Measurements from ENCODE around the gene PIP4P1.

The PIP4P1 gene

DNA sequence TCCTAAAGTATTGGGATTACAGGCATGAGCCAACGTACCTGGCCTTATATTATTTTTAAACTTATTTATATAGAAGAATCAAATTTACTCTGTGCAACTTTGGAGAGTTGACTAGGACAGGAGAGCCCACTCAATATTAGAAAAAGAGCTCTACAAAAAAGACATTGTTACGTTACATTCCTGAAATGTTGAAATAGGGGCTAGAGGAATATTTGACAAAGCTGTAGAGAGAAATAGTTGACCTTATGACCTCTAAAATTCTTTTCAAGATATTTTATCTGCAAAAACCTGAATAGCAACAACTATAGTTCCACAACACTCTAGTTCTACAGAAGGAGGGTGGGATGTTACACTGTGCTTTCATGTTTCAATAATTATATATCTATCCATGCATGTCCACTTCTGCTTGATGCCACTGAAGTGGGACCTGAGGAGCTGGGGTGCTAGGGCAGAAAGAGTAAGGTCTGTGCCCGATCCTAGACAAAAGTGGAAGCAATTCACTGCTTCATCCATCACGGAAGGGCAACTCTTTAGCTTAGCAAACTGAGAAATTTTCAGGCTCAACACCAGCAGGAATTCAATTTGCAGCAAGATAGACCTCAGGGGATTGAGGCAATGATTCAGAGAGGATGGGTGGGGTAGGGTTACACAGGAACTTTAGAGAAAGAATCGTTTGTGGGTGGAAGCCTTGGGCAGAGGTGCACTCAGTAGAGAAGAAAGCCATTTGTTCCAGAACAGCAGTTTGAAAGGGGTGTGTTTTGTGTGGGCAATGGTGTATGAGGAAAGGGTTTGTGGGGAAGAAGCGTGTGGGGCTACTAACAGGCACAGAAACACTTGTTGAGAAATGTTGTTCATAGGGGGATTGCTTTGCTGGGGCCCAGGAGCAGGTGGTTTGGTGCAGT lies 28.1 kb upstream of the PIP4P1 start:
- H3K4me3 ChIP-seq (replicated peaks in 1 of 2; ENCODE audit: low read depth in 2 of 2, low read length in 2 of 2), result no peak overlapping the region
- TF ChIP-seq, protein P1, sequence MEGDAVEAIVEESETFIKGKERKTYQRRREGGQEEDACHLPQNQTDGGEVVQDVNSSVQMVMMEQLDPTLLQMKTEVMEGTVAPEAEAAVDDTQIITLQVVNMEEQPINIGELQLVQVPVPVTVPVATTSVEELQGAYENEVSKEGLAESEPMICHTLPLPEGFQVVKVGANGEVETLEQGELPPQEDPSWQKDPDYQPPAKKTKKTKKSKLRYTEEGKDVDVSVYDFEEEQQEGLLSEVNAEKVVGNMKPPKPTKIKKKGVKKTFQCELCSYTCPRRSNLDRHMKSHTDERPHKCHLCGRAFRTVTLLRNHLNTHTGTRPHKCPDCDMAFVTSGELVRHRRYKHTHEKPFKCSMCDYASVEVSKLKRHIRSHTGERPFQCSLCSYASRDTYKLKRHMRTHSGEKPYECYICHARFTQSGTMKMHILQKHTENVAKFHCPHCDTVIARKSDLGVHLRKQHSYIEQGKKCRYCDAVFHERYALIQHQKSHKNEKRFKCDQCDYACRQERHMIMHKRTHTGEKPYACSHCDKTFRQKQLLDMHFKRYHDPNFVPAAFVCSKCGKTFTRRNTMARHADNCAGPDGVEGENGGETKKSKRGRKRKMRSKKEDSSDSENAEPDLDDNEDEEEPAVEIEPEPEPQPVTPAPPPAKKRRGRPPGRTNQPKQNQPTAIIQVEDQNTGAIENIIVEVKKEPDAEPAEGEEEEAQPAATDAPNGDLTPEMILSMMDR (IDR thresholded peaks at IDR 0.05; ENCODE audit: low read depth, low read length), result no peak
- DNase-seq (ENCODE audit: low read depth in 2 of 2), result peak; percentile 42 to 71

DNA sequence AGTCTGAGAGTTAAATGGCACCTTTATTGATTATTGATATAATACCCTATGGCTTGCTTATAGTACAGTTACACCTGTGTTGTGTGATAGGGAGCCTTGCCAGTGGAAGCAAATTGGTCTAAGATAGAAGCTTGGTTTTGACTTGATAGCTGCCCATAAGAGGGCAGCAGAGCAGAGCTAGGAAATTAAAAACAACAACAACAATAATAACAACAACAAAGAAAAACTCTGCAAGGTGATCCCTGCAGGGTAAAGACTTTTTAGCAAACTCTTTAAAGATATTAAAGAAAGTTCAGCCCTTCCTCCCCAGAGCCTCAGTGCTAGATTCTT lies 26.1 kb upstream of the PIP4P1 start:
- no peak for DNase-seq (ENCODE audit: low read depth in 2 of 2)
- no peak overlapping the region for H3K4me3 ChIP-seq (replicated peaks in 1 of 2; ENCODE audit: low read depth in 2 of 2, low read length in 2 of 2)
- TF ChIP-seq, protein P1 (IDR thresholded peaks at IDR 0.05; ENCODE audit: low read depth, low read length), result no peak

DNA sequence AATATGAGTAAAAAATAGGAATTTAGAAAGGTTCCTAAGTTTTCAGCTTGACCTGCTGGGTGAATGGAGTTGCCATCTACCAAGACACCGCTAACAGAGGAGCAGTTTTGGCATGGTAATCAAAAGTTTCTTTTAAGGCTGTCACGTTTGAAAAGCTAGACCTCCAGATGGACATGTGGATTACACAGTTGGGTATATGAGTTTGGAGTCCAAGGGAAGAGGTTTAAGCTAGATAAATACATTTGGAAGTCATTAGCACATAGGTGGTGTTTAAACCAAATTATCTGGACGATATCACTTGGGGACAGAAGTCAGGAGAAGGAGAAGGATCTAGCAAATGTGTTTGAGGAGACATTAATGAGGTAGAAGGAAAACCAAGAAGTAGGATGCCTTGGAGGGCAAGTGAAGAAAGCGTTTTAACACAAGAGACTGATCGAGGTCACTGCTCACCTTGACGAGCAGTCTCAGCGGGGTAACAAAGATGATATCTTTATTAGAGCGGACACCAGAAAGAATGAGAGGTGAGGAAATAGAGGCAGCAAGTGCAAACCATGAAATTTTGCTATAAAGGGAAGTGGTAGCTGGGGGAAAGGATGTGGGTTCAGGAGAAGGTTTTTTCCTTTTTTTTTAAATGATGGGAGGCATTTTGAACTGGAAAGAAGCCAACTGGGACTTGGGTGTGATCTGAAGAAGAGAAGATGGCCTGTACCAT lies 25.6 kb upstream of the PIP4P1 start:
- TF ChIP-seq, protein P1 (IDR thresholded peaks at IDR 0.05; ENCODE audit: low read depth, low read length), result no peak
- DNase-seq (ENCODE audit: low read depth in 2 of 2), result no peak
- no peak overlapping the region for H3K4me3 ChIP-seq (replicated peaks in 1 of 2; ENCODE audit: low read depth in 2 of 2, low read length in 2 of 2)

DNA sequence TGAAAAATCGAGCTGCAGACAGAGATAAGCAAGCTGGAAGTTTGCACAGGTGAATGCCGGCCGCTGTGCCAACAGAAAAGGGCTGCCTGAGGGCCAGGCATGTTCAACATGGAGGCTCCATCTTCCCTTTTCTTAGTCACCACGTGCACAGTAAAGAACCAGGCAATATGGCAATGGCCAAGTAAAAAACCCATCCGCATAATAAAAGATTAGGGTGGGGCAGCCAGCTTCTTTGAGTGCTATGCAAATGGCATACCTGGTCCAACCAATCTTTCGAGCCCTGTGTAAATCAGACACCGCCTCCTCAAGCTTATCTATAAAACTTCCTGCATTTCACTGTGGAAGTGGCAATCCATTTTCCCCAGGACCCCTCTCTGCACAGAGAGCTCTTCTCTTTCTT lies 24.7 kb upstream of the PIP4P1 start:
- H3K4me3 ChIP-seq (replicated peaks in 1 of 2; ENCODE audit: low read depth in 2 of 2, low read length in 2 of 2), result no peak overlapping the region
- TF ChIP-seq, protein P1 (IDR thresholded peaks at IDR 0.05; ENCODE audit: low read depth, low read length), result no peak
- DNase-seq (ENCODE audit: low read depth in 2 of 2), result no peak

DNA sequence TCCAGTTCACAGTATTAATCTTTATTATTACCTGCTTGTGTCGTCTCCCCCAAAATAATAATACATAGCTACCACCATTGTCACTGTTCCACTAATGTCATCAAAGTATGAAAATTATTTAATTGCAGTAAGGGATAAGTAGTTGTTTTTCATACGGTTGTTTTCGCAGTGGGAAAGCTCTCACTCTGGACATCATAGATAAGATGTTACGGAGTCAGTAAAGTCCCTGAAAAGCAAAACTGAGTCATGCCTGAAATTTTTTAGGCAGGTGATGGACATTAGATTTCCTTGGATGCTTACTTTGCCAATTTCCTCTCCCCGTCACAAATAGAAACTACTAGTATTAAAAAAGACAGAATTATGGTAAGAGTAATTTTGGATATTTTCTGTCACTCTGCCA lies 21.1 kb upstream of the PIP4P1 start:
- no peak overlapping the region for H3K4me3 ChIP-seq (replicated peaks in 1 of 2; ENCODE audit: low read depth in 2 of 2, low read length in 2 of 2)
- TF ChIP-seq, protein P1 (IDR thresholded peaks at IDR 0.05; ENCODE audit: low read depth, low read length), result no peak
- no peak for DNase-seq (ENCODE audit: low read depth in 2 of 2)

DNA sequence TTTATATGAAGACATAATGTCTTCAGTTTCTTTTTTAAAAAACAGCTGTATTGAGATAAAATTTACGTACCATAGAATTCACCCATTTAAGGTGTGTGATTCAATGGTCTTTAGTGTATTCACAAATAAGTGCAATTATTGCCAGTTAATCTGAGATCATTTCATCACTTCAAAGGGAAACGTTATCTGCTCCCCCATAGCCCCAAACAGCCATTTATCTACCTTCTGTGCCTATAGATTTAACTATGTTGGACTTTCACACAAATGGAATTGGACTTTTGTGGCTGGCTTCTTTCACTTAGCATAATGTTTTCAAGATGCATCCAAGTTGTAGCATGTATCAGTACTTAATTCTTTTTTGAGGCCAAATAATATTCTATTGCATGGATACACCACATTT lies 17.7 kb upstream of the PIP4P1 start:
- TF ChIP-seq, protein P1 (IDR thresholded peaks at IDR 0.05; ENCODE audit: low read depth, low read length), result no peak
- no peak for DNase-seq (ENCODE audit: low read depth in 2 of 2)
- no peak overlapping the region for H3K4me3 ChIP-seq (replicated peaks in 1 of 2; ENCODE audit: low read depth in 2 of 2, low read length in 2 of 2)

Measured in cardiac fibroblast (primary cell).